H1 (cell line): ENCODE results near the gene MYOG. TPM values are rescaled to one million over a fixed set of nuclear protein-coding genes. Genes with fewer than 3 reads are reported as not detected.

Experiments
- SP1 ChIP-seq: IDR thresholded peaks from 2 replicates; pipeline ENCODE4 v1.6.1; 2011; ENCODE audit warnings: low read depth, low read length
- polyA plus RNA-seq, 7 experiments: library from polyadenylated mRNA; depleted of rRNA in 3 of 7; stranded (reverse) in 5 of 7; unstranded in 2 of 7; fragments of >200 nt in 5 of 7; fragments of 200-250 nt in 2 of 7; gene quantifications; 1 replicate in 5 of 7; 2 replicates in 1 of 7; 4 replicates in 1 of 7; pipeline versions ENCODE4 v1.2.1 to v1.2.3, GENCODE V29; 2011 to 2013; ENCODE audit warnings: missing spikeins in 2 of 7, mixed read lengths in 2 of 7
- total RNA-seq: library from RNA; stranded (reverse); fragmentation: NEBNext Ultra II Directional; extraction: Animal tissue kit (Norgen Biotek cat#: 25700); gene quantifications from 2 replicates; pipeline ENCODE4 v1.2.1, GENCODE V29; 2021
- TF ChIP-seq, protein P1 (sequence below), 3 experiments: IDR thresholded peaks; 1 replicate in 2 of 3; 2 replicates in 1 of 3; pipeline versions ENCODE4 v1.5.1 to v1.6.1; 2011; ENCODE audit warnings: low read length in 3 of 3, mild to moderate bottlenecking in 3 of 3, inconsistent platforms in 2 of 3, low read depth in 1 of 3, moderate library complexity in 1 of 3; ENCODE audit not compliant: insufficient read depth in 1 of 3; ENCODE audit errors: control extremely low read depth in 1 of 3

Gene MYOG
- total and polyA plus RNA-seq, 2 of the 8 experiments (the other 6 are each of a cell fraction or from before 2014, with no cell fraction given) = not detected

DNA sequence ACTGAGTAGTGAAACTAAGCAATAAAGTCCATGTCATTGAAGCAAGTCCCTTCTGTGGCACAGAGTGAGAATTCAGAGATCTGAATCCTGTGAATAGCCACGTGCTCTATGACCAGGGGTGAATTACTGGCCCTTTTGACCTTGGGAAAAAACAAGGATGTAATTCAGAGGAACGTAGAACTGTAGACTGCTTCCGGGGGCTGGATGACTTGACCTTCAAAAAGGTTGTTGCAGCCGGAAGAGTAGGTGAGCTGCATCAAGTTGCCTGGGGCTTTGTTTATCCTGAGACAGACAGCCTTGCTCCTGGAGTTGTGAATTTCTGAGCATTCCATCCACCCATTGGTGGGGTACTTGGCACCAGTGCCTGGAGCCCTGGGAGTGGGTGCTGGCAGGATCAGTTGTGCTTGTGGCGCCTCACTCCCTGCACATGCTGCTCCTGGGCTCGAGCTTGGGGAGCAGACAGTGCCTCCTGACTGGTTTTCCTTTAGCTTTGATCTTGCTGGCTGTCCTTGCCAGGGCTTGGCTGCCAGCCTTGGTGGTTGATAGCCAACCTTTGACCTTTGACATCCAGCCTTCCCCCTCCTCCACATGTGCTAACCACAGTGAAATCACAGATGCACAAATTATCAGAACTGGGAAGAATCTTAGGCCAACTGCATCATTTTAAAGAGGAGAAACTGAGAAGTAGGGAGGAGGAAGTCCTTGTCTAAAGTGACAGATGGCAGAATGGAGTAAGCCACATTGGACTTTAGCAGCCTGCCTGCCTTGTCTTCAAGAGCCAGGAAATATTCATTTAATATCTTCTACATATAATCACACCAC, 16.2 kb upstream of the MYOG start (continued):
- TF ChIP-seq, protein P1, sequence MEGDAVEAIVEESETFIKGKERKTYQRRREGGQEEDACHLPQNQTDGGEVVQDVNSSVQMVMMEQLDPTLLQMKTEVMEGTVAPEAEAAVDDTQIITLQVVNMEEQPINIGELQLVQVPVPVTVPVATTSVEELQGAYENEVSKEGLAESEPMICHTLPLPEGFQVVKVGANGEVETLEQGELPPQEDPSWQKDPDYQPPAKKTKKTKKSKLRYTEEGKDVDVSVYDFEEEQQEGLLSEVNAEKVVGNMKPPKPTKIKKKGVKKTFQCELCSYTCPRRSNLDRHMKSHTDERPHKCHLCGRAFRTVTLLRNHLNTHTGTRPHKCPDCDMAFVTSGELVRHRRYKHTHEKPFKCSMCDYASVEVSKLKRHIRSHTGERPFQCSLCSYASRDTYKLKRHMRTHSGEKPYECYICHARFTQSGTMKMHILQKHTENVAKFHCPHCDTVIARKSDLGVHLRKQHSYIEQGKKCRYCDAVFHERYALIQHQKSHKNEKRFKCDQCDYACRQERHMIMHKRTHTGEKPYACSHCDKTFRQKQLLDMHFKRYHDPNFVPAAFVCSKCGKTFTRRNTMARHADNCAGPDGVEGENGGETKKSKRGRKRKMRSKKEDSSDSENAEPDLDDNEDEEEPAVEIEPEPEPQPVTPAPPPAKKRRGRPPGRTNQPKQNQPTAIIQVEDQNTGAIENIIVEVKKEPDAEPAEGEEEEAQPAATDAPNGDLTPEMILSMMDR (IDR thresholded peaks at IDR 0.05; ENCODE audit: control extremely low read depth in 1 of 3, insufficient read depth in 1 of 3, low read depth in 1 of 3, low read length in 3 of 3) = no peak
- TF ChIP-seq SP1 = no peak
- TF ChIP-seq, all 59 proteins: peak for 0
